Stimulated activated naive CD8-positive, alpha-beta T cell treated with anti-CD3 and anti-CD28 coated beads, Interleukin-15, Interleukin-2, amounts not matched to agents 100 U/mL and 50 U/mL, for 24 hours (primary cell): ENCODE data around the gene PFDN4.

Experiments
- ATAC-seq: fragments of 150-1000 bp; cut with Tn5 transposase; one replicate; pipeline ENCODE4 v1.10.0; 2021
- DNase-seq: peaks from one replicate; pipeline ENCODE4 v3.0.0; 2021

The PFDN4 gene

GRCh38 chr20:54200487-54201267, 7.2 kb upstream of the PFDN4 start:
- no peak for ATAC-seq
- DNase-seq: no peak

- no peak for ATAC-seq
Observed at GRCh38 chr20:54201268-54201846, 6.5 kb upstream of the PFDN4 start.

GRCh38 chr20:54203281-54203680, 4.6 kb upstream of the PFDN4 start:
- ATAC-seq (no peak), DNase-seq (no peak)

More at GRCh38 chr20:54201268-54201846, 6.5 kb upstream of the PFDN4 start:
- DNase-seq: no peak

DNA sequence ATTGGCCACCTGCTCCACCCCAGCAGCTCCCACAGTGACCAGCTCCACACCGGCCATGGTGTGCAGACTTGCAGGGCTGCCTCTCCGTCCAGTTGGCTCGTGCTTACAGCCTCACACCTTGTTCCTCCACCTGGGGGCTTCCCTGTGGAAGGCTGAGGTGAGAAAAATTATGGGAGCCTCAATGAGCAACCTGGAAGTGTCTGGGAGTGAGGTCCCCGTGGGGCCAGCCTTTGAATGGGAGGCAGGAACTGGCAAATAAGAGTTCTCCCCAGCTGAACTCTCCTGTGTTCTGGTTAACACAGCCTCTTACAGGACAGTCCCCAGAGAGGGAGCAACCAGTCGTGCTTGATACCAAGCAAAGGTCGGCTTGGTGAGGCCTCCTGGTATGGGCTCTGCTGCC, 3.8 kb upstream of the PFDN4 start:
- DNase-seq (no peak), ATAC-seq (no peak)

GRCh38 chr20:54204481-54204880, 3.4 kb upstream of the PFDN4 start:
- no peak for ATAC-seq

DNA sequence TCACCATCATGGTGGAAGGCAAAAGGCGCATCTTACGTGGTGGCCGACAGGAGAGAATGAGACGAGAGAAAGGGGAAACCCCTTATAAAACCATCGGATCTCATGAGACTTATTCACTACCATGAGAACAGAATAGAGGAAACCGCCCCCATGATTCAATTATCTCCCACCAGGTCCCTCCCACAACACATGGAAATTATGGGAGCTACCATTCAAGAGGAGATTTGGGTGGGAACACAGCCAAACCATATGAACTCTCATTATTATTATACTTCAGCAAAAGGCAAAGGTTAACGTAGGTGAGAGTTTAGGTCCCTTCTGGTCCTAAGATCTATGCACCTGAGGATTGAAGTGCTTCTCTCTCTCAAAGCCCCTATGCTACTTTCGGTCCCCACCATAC, 2.4 kb upstream of the PFDN4 start:
- no peak for DNase-seq
- no peak for ATAC-seq

More at GRCh38 chr20:54204481-54204880, 3.4 kb upstream of the PFDN4 start:
- DNase-seq: no peak

GRCh38 chr20:54207053-54207742, 689 bp upstream of the PFDN4 start:
- DNase-seq: no peak
- no peak for ATAC-seq

DNA sequence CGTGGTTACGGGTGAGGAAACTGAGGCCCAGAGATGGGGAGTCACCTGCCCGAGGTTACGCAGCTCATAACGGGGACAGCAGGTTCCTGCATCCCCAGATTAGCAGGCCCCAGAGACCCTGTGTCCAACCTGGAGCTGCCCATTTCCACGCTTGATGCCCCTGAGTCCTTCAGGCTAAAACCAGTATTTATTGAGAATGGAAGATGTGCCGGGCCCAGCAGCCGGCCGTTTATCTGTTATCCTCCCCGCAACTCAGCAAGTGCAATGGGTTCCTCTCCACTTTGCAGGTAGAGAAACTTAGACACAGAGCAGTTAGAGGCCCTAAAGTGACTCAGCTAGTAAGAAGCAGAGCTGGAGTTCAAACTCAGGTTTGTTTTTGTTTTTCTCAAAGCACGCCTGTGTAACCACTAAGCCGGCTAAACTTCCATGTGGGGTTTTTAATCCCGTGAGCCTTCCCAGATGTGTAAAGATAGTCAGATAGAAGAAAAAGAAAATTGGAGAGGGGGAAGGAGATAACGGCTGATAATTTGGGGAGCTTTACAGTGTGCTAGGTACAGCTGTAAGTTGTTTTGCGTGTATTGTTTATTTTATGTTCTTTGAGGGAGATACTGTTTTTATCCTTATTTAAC, 775 bp downstream of the PFDN4 start:
- DNase-seq (no peak), ATAC-seq (no peak)

GRCh38 chr20:54209216-54209813, 1.4 kb downstream of the PFDN4 start:
- ATAC-seq (no peak), DNase-seq (no peak)

- DNase-seq (no peak), ATAC-seq (no peak)
Observed at GRCh38 chr20:54212226-54212625, 4.3 kb downstream of the PFDN4 start.

- DNase-seq (no peak), ATAC-seq (no peak)
Observed at GRCh38 chr20:54212871-54213270, 5.0 kb downstream of the PFDN4 start.

DNA sequence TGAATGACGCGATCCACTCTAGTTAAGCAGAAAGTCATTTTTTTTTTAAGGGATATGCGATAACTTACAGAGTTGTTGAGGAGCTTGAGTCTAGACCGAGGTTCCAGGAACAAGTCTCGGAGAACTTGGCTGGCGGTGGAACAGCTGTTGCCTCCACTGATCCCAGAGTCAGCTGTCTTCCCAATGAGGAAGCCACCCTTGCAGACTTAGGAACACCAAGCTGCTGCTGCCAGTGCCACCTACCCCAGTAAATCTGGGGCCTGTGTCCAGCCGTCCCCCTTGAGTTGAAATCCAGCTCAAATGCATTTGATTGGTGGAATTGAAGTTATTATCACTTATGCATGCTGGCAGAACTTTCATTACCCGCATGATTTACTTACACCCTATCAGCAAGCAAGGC, 6.7 kb downstream of the PFDN4 start:
- DNase-seq: no peak

DNA sequence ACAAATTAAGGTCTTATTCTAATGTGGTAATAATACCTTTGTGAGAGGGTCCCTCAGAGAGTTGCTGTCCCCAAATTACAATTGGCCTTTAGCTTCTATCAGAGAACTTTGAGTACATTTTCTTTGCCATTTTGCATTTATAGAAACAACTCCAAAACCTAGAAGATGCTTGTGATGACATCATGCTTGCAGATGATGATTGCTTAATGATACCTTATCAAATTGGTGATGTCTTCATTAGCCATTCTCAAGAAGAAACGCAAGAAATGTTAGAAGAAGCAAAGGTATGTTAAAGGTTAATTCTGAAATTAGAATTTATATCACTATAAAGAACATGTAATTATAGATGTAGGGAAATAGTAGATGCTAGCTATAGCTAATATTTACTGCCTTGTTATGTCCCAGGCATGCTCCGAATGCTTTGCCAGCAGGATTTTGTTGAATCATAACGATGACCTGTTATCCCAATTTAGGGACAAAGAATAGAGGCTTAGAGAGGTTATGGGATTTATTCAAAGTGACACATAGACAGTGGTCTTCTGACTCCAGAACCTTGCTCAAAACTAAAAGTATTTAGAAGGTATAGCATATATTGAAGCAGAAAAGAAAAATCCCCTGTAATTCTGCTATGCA, 7.4 kb downstream of the PFDN4 start:
- DNase-seq (no peak), ATAC-seq (no peak)

More for the DNA sequence above, 6.7 kb downstream of the PFDN4 start:
- no peak for ATAC-seq

- ATAC-seq (no peak), DNase-seq (no peak)
Observed at GRCh38 chr20:54217762-54218161, 9.9 kb downstream of the PFDN4 start.

DNA sequence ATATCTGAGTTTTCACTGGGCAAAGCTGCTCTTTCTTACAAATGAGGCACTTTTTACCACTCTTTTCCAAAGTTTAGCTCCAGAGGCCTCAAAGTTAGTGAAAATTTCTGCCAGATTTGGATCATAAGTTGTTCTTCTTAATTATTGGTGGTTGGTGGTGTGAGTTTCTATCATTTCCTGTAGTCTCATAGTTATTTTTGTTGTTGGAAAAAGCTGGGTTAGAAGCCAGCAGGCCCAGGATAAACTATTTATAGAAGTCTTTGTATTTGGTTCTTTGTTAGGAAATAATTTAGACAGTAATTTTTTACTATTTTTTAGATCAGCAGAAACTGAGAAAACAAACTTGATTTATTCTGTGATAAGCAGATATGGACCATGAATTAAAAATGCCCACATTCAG, 10.6 kb downstream of the PFDN4 start:
- ATAC-seq (no peak), DNase-seq (no peak)

- ATAC-seq (no peak), DNase-seq (no peak)
Observed at GRCh38 chr20:54219751-54220426, 12.0 kb downstream of the PFDN4 start.

- DNase-seq (no peak), ATAC-seq (no peak)
Observed at GRCh38 chr20:54220722-54221121, 12.8 kb downstream of the PFDN4 start.

GRCh38 chr20:54221353-54221752, 13.5 kb downstream of the PFDN4 start:
- ATAC-seq (peak; percentile 57), DNase-seq (no peak)

GRCh38 chr20:54221996-54222890, 14.4 kb downstream of the PFDN4 start:
- ATAC-seq (no peak), DNase-seq (no peak)

GRCh38 chr20:54223285-54223684, 15.4 kb downstream of the PFDN4 start:
- DNase-seq: no peak
- no peak for ATAC-seq
